OCI-LY1 (cell line): ENCODE results near the gene DEPDC1B.
A peak's percentile ranks its signal among the peaks of the same experiment; 100 is the strongest.

Source experiments
- H2AFZ ChIP-seq: fragments of 200-600 bp; sonication (generic), shearing (Covaris generic); 2 replicates; pipeline ENCODE4 v1.6.0; 2014; ENCODE audit warnings: antibody characterized with exemption, mild to moderate bottlenecking, low read length
- H3F3A ChIP-seq: fragments of 200-600 bp; sonication (generic), shearing (Covaris generic); 2 replicates; pipeline ENCODE4 v1.6.0; 2014; ENCODE audit warnings: mild to moderate bottlenecking, antibody characterized with exemption, low read length, moderate library complexity; ENCODE audit not compliant: insufficient read depth
- H3K27ac ChIP-seq: fragments of 200-600 bp; sonication (generic); 2 replicates; pipeline ENCODE4 v1.5.1; 2014; ENCODE audit warnings: low read length, mixed run types, mild to moderate bottlenecking, low read depth; ENCODE audit not compliant: poor library complexity, severe bottlenecking
- H3K27me3 ChIP-seq: fragments of 200-600 bp; sonication (generic); 2 replicates; pipeline ENCODE4 v1.6.0; 2014; ENCODE audit warnings: antibody characterized with exemption, mild to moderate bottlenecking, low read length, moderate library complexity; ENCODE audit not compliant: insufficient read depth
- H3K36me3 ChIP-seq: fragments of 200-600 bp; sonication (generic); 2 replicates; pipeline ENCODE4 v1.6.1; 2014; ENCODE audit warnings: mild to moderate bottlenecking, antibody characterized with exemption, low read length, moderate library complexity, mixed read lengths; ENCODE audit not compliant: insufficient read depth
- H3K4me1 ChIP-seq: fragments of 200-600 bp; sonication (generic); 2 replicates; pipeline ENCODE4 v1.5.1; 2014; ENCODE audit warnings: mild to moderate bottlenecking, low read length, moderate library complexity; ENCODE audit not compliant: insufficient read depth, severe bottlenecking
- H3K4me2 ChIP-seq: fragments of 200-600 bp; sonication (generic), shearing (Covaris generic); 2 replicates; pipeline ENCODE4 v1.6.1; 2014; ENCODE audit warnings: low read length
- H3K4me3 ChIP-seq: fragments of 200-600 bp; sonication (generic); 2 replicates; pipeline ENCODE4 v1.5.1; 2014; ENCODE audit warnings: low read length, low read depth, mild to moderate bottlenecking, mixed read lengths; ENCODE audit not compliant: poor library complexity, severe bottlenecking
- H3K79me2 ChIP-seq: fragments of 200-600 bp; shearing (Covaris generic); 2 replicates; pipeline ENCODE4 v1.6.1; 2016; ENCODE audit warnings: mixed run types, low read length, mixed read lengths; ENCODE audit not compliant: insufficient read depth
- H3K9ac ChIP-seq: fragments of 200-600 bp; sonication (generic), shearing (Covaris generic); 2 replicates; pipeline ENCODE4 v1.6.1; 2014; ENCODE audit warnings: mild to moderate bottlenecking, low read length, mixed read lengths
- H3K9me2 ChIP-seq: fragments of 200-600 bp; sonication (generic), shearing (Covaris generic); 2 replicates; pipeline ENCODE4 v1.6.1; 2014; ENCODE audit warnings: low read depth, mild to moderate bottlenecking, low read length, mixed read lengths
- H3K9me3 ChIP-seq: fragments of 200-600 bp; shearing (Covaris generic); 2 replicates; pipeline ENCODE4 v1.6.1; 2014; ENCODE audit warnings: low read length, mixed read lengths
- H4K20me1 ChIP-seq: fragments of 200-600 bp; sonication (generic), shearing (Covaris generic); 2 replicates; pipeline ENCODE4 v1.6.0; 2016; ENCODE audit warnings: mild to moderate bottlenecking, low read length; ENCODE audit not compliant: insufficient read depth
- CTCF ChIP-seq: fragments of 200-600 bp; sonication (generic), shearing (Covaris generic); IDR thresholded peaks from 2 replicates; pipeline ENCODE4 v1.5.1; 2017; ENCODE audit warnings: mild to moderate bottlenecking, antibody characterized with exemption, low read length, moderate library complexity, mixed read lengths
- EZH2 ChIP-seq: fragments of 200-600 bp; sonication (generic), shearing (Covaris generic); IDR thresholded peaks from 2 replicates; pipeline ENCODE4 v1.8.0; 2017; ENCODE audit warnings: borderline replicate concordance, mixed run types, mild to moderate bottlenecking, antibody characterized with exemption, low read length, moderate library complexity, mixed read lengths

DEPDC1B gene

GRCh38 chr5:60701321-60701968, 1.5 kb upstream of the DEPDC1B start:
- Histone ChIP-seq H3K4me2 (peak overlapping the region; percentile 87; the same call in 1 of the 2 replicates), H3K4me3 (no peak overlapping the region), H2AFZ (no peak overlapping the region), H3F3A (no peaks in the 10 kb centered on the region), H3K79me2 (peaks cover 29% of the 10 kb centered on the region), H3K9me3 (no peaks in the 10 kb centered on the region), H3K27ac (no peak overlapping the region), H3K9ac (no peak overlapping the region), H4K20me1 (no peaks in the 10 kb centered on the region), H3K9me2 (no peaks in the 10 kb centered on the region), H3K36me3 (no peaks in the 10 kb centered on the region), H3K4me1 (peaks cover 40% of the 10 kb centered on the region), H3K27me3 (no peaks in the 10 kb centered on the region)
- TF ChIP-seq CTCF, result no peak
- no peak for TF ChIP-seq EZH2

GRCh38 chr5:60700416-60700757, 421 bp upstream of the DEPDC1B start:
- peaks cover 40% of the 10 kb centered on the region for H3K4me1 ChIP-seq
- H3K4me3 ChIP-seq, result peak overlapping the region; percentile 87
- peak overlapping the region; percentile 89 for H3K9ac ChIP-seq
- no peak overlapping the region for H3K27ac ChIP-seq
- H3K9me3 ChIP-seq, result no peaks in the 10 kb centered on the region
- peak overlapping the region; percentile 87 for H3K4me2 ChIP-seq
- no peaks in the 10 kb centered on the region for H4K20me1 ChIP-seq
- H3K79me2 ChIP-seq, result peaks cover 38% of the 10 kb centered on the region
- H3F3A ChIP-seq, result no peaks in the 10 kb centered on the region
- TF ChIP-seq EZH2 (no peak), CTCF (no peak)
- peak overlapping the region; percentile 88 for H2AFZ ChIP-seq
- no peaks in the 10 kb centered on the region for H3K27me3 ChIP-seq
- no peaks in the 10 kb centered on the region for H3K9me2 ChIP-seq
- H3K36me3 ChIP-seq, result peaks cover under 1% of the 10 kb centered on the region; the same call in 1 of the 2 replicates

- peak overlapping the region; percentile 87 for H3K4me3 ChIP-seq
- no peaks in the 10 kb centered on the region for H3K27me3 ChIP-seq
- H3K27ac ChIP-seq, result peak overlapping the region; percentile 73
- peaks cover 40% of the 10 kb centered on the region for H3K4me1 ChIP-seq
- H3K9ac ChIP-seq, result peak overlapping the region; percentile 89
- H3K79me2 ChIP-seq, result peaks cover 50% of the 10 kb centered on the region
- H3K4me2 ChIP-seq, result peak overlapping the region; percentile 87
- H3K36me3 ChIP-seq, result peaks cover 6% of the 10 kb centered on the region
- H3K9me3 ChIP-seq, result no peaks in the 10 kb centered on the region
- no peaks in the 10 kb centered on the region for H3K9me2 ChIP-seq
- H2AFZ ChIP-seq, result peak overlapping the region; percentile 31; the same call in 1 of the 2 replicates
- H3F3A ChIP-seq, result no peaks in the 10 kb centered on the region
- no peaks in the 10 kb centered on the region for H4K20me1 ChIP-seq
- TF ChIP-seq EZH2, result no peak
- no peak for TF ChIP-seq CTCF
These were observed 718 bp downstream of the DEPDC1B start for GRCh38 chr5:60699288-60699608.
